Activated CD4-positive, alpha-beta T cell treated with anti-CD3 and anti-CD28 coated beads, Interleukin-2, amount 50 U/mL, for 1 hour (primary cell): ENCODE results near the gene OXSR1.
"Not testable (repeated sequence)": the region's sequence is repeated elsewhere in the genome, so short reads cannot be mapped to it uniquely, and the experiment has no call there.

Experiments
- DNase-seq: peaks from one replicate; pipeline ENCODE4 v3.0.0-alpha.2; 2020

The OXSR1 gene

DNA sequence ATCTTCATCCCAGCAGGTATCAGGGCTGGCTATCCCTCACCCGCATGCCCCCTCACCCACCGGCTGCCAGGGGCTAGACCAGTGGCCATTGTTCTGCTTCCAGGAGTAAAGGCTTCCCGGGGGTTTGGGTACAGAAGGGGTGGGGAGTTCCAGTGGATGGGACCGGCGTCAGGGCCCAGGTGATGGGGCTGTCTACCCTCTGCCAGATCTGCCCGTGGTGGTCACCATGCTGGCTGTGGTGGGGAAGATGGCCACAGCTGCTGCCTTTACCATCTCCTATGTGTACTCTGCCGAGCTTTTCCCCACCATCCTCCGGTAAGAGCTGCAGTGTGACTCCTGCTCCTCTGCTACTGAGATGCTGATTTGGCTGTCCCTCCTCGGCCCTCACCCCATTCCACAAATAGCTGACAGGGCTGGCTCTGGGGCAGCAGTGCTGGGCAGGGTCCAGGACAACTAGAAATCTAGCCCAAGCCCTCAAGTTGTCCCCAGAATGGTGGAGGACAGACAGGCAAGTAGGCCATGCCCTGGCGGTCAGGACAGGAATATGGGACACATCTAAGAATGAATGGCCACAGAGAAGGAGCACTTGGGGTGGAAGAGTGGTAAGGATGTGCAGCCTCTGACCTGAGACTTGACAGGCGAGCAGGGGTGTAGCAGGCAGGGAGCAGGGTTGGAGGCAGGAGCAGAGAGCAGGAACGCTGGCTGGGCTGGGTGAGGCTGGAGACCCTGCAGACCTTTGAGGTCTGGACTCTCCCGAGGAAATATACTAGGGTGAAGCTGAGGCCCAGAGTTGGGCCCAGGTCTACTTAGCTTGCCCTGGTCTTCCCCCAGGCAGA is 111.0 kb downstream of the OXSR1 start:
- no peak for DNase-seq

DNA sequence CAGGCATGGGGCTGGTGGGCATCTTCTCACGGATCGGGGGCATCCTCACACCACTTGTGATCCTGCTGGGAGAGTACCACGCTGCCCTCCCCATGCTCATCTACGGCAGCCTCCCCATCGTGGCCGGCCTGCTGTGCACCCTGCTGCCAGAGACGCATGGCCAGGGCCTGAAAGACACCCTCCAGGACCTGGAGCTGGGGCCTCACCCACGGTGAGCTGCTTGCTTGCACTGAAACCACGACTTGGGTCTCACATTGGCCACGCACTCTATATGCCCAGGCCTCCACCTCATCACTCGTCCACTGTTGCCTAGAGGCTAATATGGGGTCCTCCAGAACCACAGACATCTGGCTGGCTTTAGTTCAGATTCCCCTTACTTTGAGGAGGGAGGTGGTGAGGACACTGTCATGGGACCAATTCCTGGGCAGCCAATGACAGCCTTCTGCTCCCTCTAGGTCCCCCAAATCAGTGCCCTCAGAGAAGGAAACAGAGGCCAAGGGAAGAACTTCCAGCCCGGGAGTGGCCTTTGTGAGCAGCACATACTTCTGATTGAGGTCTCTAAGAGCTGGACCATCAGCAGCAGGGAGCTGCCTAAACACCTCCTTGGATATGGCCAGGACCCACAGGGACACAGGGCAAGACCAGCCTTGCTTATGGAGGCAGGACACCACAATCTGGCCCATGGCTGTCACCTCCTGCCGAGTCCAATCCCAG is 111.7 kb downstream of the OXSR1 start:
- no peak for DNase-seq

DNA sequence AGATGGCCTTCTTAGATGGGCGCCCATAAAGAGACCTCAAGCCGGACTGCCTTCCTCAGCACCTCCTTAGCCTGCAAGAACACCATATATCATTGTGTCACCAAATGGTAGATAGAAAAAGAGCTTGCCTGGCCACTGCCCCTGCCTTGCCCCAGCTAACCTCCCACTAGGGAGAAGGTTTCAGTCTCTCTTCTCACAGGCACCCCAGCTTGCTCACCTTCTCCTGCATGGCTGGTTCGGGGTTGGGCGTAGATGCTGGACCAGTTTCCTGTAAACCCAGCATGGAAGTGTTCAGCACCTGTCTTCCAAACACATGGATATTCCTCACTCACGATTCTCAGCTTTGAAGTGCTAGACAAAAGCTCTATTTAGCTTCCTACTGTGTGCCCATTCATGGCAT is 113.5 kb downstream of the OXSR1 start:
- no peak for DNase-seq

DNA sequence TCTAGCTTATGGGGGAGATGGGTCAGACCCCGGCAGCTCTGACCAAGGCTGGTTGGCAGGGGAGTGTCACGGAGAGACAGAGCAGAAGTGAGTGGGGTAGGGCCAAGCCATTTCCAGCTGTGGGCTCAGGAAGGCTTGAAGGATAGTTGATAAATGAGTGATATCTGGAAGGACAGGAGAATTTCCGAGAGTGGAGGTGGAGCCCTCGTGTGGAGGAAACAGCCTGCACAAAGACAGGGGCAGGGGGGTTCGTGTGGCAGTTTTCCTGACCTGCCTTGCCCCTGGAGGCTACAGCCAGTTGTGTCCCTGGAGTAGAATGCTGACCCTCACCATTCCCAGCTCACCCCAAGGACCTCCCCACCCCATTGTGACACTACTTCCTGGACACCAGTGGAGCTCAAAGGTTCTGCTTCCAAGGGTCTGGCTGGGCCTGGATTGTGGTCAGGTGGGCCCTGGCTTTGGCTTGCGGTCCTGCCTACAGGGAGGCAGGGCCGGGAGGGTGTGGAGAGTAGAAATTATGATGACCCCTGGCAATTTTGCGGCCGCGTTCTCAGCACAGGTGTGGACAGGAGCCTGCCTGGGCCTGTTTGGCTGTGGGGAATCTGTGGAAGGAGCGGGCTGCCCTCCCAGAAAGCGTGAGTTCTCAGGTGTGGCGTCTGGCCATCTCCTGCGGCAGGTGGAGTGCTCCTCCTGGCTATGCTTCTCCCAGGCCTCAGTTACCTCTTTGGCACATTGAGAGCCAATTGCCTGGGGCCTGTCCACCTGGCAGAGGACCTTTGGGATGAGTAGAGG is 116.8 kb downstream of the OXSR1 start, which contains the start of gene SLC22A14:
TSS of gene SLC22A14 (plus strand) at position 400 of the 792 bp plus-strand sequence. CDS start 23,733 bp downstream, outside the sequence.
- no peak for DNase-seq

DNA sequence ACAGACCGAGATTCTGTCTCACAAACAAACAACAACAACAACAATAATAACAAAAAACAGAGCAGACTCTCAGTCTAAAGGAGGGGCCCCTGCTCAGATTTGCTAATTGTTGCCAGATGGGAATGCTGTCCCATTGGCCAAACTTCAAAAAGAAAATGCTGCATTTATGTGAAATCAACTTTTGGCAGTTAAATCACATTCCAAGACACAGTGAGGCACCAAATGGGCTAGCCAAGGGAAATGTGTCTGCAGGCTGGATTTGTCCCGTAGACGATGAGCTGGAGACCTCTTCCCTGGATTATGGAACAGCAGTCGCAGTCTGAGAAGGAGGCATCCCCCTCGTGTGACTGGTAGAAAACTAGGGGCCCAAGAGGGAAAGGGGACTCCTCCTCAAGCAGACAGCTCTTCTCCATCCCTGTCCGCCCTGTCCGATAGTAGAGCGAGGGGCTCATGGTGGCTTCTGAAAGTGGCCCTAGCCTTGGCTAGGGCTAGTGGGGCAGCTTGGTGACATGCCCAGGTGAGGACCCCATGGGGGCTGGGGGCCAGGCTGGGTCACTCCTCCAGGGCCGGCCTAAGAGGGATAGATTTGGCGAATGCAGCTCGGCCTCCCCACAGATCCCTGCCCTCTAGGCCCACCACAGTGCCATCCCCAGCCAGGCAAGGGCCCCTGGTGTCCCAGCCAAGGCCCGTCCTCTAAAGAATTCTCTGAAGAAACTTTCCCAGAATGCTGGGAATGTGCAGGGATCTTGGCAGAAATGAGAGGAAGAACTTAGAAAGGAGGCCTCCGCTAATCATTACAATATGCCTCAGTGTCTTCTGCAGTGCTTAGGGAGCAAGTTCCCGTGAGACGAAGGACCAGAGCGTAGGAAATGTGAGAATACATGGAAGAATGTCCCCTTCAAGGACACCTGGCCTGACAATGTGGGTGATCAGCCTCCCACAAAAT is 118.7 kb downstream of the OXSR1 start:
- no peak for DNase-seq

DNA sequence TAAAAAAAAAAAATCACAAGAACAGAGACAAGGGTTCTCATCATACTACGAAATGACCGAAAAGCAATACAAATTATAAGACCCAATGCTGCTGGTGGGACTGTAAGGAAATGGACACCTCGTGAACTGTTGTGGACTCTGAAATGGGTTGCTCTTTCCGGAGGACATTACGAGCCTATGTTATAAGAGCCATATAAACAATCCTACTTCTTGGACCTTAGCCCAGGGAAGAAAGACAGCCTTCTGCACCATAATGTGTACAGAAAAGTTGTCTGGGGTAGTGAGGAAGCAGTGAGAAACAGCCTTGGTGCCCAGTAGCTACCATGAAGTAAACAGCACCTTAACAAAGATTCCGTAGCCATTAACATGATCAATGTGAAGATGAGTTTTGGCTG is 119.4 kb downstream of the OXSR1 start:
- DNase-seq = no peak

DNA sequence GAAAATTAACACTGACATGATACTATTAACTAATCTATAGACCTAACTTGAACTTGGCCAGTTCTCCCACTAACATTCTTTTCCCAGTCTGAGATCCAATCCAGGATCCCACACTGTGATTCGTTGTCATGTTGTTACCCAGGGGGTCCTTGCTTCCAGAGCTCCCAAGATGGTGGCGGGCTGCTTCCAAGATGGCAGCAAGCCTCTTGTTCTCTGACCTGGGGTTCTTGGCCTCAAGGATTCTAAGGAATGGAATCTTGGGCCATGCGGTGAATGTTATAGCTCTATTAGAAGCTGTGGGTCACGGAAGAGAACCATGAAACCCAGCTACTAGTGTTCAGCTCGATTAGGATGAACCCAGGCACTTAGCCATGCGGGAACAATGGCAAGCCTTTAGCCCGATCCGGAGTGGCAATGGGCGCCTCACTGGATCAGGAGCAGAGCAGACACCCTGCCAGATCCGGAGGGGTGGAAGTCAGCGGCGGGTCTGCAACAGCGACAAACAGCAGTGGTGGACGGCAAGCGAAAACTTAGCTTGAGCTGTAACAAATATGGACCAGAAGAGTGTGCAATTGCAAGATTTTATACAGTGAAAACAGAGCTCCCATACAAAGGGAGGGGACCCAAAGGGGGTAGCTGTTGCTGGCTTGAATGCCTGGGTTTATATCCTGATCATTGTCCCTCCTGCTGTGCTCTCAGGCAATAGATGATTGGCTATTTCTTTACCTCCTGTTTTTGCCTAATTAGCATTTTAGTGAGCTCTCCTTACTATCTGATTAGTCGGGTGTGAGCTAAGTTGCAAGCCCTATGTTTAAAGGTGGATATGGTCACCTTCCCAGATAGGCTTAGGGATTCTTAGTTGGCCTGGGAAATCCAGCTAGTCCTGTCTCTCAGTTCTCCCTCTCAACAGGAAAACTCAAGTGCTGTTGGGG is 124.2 kb downstream of the OXSR1 start:
- not testable (repeated sequence) for DNase-seq

DNA sequence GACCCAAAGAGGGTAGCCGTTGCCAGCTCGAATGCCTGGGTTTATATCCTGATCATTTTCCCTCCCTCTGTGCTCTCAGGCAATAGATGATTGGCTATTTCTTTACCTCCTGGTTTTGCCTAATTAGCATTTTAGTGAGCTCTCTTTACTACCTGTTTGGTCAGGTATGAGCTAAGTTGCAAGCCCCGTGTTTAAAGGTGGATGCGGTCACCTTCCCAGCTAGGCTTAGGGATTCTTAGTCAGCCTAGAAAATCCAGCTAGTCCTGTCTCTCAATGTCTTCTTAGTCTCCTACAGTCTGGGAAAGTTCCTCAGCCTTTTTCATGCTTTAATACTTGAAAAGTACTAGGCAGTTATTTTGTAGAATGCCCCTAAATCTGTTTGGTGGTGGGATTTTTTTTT is 131.7 kb downstream of the OXSR1 start:
- not testable (repeated sequence) for DNase-seq

DNA sequence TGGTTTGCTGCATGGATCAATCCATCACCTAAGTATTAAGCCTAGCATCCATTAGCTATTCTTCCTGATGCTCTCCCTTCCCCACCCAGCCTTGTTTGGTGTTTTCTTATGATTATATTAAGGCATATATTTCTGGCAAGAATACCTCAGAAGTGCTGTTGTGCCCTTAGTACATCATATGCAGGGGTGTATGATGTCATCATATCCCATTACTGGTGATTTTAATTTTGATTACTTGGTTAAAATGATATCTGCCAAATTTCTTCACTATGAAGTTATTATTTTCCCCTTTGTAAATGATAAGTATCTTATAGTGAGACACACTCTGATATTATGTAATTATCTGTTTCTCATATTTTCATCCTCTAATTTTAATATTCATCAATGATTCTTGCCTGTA is 132.2 kb downstream of the OXSR1 start:
- DNase-seq = no peak

DNA sequence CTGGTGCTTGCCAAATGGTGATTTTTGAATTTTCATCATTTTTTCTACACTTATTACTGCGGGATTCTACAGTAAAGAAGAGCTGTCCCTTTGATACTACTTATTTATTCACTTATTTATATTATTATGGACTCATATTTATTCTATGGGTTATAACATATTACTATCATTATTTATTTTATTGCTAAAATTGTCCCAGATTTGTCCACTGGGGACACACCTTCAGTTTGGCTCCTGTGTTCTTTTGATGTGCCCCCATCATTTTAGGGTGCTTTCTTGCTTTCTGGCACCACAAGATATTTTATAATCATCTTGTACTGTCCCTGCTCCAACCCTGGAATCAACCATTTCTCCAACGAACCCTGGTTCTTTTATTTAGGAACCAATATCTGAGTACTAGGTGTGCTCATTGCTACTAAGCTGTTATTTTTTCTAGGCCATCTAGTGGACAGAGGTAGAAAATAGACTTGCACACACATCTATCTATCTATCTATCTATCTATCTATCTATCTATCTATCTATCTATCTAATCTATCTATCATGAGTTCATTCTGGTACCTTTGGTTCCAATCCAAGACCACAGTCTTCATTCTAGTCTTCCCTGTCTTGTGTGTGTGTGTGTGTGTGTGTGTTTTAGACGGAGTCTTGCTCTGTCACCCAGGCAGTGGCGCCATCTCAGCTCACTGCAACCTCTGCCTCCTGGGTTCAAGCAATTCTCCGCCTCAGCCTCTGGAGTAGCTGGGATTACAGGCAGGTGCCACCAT is 132.8 kb downstream of the OXSR1 start:
- DNase-seq = no peak
